Hepatic stellate cell (primary cell): ENCODE measurements around the gene ZMYND19.
A peak's percentile ranks its signal among the peaks of the same experiment; 100 is the strongest.
"Not testable (repeated sequence)": the region's sequence is repeated elsewhere in the genome, so short reads cannot be mapped to it uniquely, and the experiment has no call there.

ENCODE experiments used
- DNase-seq: peaks from one replicate; pipeline ENCODE4 v3.0.0; 2011; ENCODE audit warnings: low spot score

ZMYND19 gene

DNA sequence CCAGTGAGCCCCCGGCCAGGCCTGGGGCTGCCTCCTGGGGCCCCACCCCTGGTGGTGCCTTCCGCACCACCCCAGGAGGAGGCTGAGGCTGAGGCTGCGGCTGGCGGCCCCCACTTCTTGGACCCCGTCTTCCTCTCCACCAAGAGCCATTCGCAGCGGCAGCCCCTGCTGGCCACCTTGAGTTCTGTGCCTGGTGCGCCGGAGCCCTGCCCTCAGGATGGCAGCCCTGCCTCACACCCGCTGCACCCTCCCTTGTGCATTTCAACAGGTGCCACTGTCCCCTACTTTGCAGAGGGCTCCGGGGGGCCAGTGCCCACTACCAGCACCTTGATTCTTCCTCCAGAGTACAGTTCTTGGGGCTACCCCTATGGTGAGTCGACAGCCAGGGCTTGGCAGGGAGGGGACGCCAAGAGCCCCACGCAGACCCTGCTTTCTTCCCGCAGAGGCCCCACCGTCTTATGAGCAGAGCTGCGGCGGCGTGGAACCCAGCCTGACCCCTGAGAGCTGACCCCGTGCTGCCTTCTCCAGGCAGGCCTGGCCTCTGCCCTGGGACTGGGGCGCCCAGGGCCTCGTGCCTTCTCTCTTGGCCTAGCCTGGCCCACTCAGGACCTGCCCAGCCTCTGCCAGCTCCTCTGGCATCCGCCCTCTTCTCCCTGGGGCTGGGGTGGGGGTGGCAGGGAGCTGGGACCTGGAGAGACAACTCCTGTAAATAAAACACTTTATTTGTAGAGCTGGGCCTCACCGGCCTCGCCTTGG, 24.5 kb upstream of the ZMYND19 start:
- DNase-seq: no peak

DNA sequence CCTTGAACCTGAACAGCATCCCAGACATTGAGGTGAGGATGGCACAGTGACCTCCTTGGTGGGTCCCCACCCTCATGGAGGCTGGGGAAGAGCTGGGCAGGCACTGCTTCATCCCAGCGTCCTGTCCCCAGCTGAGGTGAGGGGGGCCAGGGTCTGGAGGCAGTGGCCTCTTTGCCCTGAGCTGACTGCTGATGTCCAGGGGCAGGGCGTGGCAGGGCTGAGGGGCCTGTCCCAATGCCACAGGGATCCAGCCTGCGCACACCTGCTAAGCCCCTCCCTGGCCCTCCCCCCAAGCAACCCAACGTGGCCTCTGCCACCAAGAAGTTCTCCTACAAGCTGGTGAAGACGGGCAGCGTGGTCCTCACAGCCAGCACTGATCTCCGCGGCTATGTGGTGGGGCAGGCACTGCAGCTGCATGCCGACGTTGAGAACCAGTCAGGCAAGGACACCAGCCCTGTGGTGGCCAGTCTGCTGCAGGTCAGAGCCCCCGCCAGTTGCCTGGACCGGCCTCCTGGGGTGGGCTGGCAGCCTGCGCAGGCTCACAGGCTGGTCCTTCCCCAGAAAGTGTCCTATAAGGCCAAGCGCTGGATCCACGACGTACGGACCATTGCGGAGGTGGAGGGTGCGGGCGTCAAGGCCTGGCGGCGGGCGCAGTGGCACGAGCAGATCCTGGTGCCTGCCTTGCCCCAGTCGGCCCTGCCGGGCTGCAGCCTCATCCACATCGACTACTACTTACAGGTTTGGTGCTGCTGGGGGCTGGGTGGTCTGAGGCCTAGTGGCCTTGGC, 23.6 kb upstream of the ZMYND19 start:
- no peak for DNase-seq

DNA sequence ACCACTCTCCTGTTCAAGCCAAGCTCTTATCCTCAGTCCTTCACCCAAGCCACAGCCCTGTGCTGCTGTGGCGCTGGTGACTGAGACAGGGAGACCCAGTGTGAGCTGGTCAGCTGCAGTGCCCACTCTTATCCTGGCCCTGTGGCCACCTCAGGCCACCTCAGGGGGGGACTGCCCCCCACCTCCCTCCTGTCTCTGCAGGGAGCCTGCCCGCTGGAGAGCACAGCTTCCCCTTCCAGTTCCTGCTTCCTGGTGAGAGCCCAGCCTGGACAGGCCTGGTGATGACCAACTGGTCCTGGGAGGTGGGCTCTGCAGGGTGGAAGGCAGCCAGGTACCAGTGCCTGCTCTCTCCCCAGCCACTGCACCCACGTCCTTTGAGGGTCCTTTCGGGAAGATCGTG, 22.9 kb upstream of the ZMYND19 start:
- no peak for DNase-seq

DNA sequence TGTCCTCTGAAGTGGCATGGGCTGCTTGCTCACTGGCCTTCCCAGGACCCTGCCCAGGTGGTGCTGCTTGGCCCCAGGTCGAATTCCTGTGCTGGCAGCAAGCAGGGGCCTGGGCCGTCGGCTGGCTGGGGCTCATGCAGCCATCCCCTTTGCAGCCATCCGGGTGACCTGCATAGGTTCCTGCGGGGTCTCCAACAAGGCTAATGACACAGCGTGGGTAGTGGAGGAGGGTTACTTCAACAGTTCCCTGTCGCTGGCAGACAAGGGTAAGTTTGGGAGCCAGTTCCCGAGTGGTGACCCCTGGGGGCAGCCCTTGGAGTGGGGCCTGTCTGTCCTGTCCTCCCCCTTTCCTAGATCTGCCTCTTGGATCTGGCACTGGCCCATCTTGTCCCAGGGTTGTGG, 22.4 kb upstream of the ZMYND19 start:
- no peak for DNase-seq

DNA sequence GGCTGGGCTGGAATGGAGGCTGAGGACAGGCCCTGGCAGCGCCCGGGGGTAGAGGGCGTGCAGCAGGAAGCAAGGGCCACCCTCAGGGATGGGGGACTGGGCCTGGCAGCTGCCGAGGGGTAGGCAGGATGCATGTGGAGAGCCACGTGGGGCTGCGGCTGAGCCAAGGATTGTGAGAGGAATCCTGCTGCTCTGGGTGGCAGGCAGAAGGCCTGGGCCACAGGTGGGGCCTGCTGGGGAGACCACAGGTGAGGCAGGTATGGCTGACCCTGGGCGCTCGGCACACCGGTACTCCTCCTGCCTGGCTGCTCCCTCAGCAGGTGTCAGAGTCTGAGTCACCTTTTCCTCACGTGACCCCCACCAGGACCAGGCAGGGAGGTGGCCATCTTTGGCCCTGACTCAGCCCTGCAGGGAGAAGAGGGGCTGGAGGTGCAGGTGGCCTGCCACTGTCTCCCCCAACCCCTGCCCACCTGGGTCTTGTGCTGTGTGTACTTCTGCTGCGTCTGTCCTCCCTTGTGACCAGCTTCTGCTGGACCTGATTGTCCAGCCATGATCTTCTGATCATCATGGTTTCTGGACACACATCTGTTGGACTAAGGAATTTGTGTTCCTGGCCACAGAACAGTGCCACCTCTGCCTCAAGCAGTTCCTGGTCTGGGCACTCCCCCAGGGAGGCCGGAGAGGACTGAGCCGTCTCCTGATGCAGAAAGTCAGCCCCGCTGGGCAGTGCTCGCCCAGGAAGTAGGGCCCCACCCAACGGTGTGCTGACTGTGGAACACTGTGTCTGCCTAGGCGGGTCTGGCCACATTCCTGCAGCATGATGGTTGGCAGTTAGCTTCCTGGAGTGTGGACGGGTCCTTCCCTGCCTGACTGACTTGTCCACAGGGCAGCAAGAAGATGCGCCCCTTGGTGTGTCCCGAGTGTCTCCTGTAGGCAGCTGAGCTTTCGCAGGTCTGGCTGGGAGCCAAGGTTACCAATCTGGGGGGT, 21.6 kb upstream of the ZMYND19 start:
- DNase-seq: peak; percentile 91

DNA sequence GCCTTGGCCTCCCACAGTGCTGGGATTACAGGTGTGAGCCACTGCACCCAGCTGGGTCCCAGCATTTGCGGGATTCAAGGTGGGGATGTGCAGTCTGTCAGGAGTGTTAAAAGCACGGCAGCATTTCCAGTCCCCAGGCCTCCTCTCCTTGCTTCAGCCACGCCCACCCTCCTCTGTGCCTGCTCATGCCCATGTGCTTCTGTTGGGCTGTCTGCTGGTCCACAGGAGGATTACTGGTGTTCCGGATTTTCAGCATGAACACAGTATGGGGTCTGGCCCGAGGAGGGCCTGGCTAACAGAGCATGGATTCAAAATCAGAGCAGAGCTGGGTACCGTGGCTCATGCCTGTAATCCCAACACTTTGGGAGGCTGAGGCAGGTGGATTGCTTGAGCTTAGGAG, 20.6 kb upstream of the ZMYND19 start:
- DNase-seq: no peak

DNA sequence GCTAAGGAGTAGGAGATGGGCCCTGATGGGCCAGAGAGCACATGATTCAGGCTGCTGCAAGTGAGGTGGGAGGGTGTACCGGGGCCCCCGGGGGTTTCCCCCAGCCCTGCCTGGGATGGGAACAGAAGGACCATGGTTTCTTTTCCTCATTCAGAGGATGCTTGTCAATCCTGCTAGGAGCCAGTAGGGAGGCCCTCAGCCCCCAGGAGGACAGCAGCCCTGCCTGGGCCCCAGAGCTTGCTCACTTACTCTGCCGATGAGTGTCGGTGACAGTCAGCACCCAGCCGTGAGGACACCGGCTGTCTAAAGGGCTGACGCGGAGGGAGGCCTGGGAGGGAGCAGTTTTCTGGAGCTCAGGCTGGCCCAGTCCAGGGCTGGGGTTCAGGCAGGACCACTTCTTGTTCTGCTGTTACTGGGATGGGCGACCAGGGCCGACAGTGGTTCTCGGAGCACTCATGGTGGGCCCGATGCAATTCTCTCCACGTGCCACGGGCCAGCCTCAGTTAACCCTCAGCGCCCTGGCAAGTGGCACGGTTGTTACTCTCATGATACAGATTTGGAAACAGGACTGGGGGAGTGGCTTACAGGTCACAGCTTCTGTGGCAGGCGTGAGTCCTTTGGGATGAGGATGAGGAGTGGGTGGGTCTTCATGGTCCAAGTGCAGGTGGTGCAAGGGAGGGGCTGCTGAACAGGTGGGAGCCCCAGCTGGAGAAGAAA, 17.0 kb upstream of the ZMYND19 start:
- no peak for DNase-seq

DNA sequence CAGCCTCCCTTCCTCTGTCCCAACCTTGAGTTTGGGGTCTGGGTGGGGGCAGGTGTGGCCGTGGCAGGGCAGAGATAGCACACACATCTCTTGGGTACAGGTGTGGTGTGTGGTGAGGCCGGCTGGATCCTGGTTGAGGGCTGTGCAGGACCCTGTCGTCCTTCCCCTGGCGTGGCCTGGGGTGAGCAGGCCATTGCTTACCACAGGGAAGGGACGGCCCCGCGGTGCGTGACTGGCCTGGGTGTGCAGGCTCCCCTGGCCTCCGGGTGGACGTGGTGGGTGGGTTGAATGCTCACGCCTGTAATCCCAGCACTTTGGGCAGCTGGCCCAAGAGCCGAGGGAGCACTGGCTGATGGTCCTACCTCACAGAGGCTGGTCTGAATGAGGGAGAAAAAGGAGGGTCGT, 16.4 kb upstream of the ZMYND19 start:
- no peak for DNase-seq

DNA sequence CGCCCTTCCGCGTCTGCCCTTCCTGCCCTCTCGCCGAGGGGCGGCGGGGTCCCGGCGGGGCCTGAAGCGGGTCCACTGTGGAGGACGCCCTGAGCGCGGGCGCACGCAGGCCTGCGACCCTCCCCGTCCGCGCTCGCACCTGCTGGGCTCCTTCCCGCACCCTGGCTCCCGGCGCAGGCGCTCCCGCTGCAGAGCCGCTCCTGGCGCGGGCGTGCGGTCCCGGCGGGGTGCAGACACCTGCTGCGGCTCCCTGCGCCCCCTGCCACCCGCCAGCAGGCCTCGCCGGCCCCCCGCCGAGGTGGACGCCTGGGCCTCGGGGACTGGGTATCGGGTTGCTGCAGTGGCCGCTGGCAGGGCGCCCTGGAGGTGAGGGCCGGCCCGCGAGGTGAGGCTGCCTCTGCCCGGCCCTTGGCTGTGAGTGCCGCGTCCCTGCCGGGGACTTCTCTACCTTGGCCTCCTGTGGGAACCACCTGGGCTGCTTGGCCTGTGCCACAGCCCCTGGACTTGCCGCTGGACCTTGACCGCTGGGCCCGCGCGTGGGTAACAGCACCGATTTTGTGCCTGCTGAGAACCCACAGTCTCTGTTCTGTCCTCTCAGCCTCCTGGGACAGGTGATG, 15.8 kb upstream of the ZMYND19 start:
- DNase-seq: no peak

DNA sequence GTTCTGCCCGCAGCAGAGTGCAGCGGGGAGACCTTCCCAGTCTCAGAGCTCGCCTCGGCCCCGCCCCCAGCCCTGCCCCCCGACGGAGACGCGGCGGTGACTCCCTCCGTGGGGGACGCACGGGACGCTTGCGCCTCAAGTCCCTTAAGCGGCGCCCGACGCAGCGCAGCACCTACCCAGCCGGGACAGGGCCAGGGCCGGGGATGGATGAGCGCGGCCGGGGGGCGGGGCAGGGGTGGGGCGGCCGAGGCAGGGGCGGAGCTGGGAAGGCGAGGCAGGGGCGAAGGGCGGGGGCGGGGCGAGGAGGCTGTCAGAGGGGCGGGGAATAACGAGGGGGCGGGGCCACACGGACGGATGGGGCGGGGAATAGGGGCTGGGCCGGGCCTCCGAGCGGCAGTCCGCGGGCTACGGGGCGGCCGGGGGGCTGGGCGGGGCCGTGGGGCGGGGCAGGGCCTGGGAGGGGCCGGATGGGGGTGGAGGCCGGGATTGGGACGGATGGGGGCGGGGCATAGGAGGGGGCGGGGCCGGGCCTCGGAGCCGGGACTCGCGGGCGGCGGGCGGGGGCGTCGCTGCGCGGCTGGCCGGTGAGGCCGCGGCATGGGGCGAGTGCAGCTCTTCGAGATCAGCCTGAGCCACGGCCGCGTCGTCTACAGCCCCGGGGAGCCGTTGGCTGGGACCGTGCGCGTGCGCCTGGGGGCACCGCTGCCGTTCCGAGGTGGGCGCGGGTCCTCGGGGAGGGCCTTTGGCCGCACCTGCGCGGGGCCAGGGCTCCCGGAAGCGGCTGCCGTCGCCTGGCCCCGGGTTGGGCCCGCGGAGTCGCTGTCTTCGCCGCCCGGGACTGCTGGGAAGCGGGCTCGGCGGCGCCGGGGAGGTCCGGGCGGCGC, 15.1 kb upstream of the ZMYND19 start, which contains the start of gene ARRDC1:
ARRDC1 (plus strand) TSS at position 566 of the 884 bp plus-strand sequence; CDS start at position 598, 32 bp downstream.
- DNase-seq: peak; percentile 93

DNA sequence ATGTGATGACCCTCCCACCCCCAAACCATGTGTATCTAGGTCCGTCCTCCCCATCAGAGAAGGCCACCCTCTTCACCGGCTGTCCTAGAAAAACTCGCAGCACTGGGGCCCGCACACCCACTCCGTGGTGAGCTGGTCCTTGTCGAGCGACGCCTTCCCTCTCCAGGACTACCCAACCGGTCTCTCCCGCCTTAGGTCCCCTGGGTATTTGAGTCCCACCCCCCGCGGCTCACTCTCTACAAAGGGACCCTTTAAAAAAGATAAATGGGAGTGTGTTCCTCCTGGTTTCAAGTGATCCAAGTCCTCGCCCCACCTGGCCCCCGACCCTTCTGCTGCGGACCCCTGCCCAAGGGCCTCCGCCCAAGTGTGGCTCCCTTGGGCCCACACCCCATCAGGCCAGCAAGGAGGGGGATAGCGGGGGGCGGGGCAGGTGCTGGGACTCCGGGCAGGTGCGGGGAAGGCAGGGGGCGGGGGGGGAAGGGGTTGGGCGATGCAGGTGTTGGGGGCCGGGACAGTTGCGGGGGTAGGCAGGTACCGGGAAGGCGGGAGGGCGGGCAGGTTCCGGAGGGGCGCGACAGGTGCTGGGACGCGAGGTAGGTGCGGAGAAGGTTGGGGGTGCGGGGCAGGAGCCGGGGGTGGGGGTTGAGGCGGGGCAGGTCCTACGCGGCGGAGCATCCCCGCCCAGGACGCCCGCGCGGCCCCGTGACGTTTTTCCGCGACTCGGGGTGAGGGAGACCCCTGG, 14.2 kb upstream of the ZMYND19 start:
- DNase-seq: no peak

DNA sequence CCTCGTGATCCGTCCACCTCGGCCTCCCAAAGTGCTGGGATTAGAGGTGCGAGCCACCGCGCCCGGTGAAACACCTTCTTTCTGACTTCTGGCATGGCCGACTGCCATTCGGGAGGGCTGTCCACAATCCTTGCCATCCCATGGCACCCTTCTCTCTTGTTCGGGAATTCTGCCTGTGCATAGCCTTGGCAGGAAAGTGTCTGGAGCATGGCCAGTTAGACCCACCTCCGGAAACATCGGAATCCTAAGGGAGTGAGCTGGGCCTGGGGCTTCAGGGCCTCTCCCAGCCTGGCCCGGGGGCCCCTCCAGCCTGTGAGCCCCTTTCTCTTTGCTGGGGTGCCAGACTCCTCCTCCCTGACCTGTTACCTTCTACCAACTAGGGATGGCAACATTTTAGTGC, 13.6 kb upstream of the ZMYND19 start:
- no peak for DNase-seq

DNA sequence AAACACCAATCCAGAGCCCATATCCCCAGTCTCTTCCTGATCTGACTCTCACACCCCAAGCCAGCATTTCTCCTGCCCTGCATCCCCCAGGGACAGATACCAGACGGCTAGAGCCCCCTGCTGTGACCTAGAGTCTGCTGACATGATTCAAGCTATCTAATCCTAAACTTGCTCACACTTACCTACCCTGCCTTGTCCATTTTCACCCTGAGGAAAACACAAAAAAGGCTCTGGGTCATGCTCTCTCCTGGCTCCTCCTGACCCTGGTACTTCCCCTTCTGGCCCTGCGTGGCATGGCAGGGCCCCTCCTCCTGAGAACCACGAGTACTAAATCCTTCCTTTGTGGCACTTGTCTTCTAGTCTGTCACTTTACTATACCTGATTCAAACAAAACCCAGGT, 12.3 kb upstream of the ZMYND19 start:
- no peak for DNase-seq

DNA sequence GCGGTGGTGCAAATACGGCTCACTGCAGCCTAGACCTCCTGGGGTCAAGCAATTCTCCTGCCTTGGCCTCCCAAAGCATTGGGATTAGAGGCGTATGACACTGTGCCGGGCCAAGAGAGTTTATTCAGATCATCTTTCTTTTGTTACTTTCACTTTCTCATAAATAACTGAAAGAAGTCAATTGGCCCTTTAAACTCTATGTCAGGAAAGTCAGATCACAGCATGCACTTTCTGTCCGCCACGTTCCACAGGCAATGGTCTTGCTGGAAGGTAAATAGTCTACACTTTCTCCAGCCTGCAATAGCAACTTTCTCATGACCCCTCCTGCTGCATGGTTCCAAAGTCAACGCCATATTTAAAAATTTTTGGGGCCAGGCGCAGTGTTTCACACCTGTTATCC, 8.6 kb upstream of the ZMYND19 start:
- DNase-seq: no peak

DNA sequence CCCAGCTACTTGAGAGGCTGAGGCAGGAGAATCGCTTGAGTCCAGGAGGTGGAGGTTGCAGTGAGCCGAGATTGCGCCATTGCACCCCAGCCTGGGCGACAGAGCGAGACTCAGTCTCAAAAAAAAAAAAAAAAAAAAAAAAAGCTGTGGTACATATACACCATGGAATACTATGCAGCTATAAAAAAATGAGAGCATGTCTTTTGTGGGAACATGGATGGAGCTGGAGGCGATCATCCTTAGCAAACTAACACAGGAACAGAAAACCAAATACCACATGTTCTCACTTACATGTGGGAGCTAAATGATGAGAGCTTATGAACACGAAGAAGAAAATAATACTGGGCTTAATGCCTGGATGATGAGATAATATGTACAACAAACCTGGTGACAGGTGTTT, 6.3 kb upstream of the ZMYND19 start:
- not testable (repeated sequence) for DNase-seq

DNA sequence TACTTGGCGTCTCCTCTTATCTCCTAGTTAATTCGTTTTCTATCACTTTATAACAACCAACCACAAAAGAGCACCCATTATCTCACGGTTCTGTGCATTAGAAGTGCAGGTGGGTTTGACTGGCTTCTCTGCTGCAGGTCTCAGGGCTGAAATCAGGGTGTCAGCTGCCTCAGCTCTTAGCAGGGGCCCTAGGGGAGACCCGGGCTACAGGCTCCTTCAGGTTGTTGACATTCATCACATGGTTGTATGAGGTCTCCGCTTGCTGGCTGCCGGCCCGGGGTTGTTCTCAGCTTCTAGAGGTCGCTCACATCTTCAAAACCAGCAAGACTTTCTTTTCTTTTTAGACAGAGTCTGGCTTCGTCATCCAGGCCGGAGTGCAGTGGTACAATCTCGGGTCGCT, 2.9 kb upstream of the ZMYND19 start:
- DNase-seq: no peak

DNA sequence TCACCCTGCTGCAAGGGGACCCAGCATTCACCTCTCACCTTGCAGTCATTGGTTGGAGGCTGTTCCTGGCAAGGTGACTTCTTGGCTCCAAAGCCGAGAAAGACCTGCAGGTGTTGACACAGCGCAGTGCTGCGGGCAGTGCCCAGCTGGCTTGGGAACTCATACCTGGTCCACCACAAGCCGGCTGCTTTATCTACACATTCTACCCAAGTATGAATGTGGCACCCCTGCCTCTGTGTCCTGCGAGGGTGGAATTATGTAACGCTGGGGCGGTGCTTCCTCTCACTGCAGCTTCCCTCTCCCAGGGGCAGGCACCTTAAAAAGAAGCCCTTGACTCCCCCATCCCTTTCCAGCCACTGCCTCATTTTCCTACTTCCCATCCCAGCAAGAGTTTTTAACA, 2.5 kb upstream of the ZMYND19 start:
- DNase-seq: no peak

DNA sequence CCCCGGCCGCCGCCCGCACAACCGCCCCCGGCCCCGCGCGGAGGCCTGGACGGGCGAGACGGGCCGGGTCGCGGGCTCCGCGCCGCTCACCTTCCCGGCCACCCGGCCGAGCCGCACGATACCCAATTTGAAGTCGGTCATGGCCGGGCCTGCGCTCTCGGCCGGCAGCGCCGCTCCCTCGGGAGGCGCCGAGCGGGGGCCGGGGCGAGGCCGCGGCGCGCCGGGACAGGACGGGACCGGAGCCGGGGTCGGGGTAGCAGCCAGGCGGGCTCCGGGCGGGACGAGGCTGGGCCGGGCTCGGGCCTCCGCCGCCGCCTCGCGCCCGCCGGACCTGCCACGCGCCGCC, 216 bp downstream of the ZMYND19 start:
- DNase-seq: peak; percentile 34

DNA sequence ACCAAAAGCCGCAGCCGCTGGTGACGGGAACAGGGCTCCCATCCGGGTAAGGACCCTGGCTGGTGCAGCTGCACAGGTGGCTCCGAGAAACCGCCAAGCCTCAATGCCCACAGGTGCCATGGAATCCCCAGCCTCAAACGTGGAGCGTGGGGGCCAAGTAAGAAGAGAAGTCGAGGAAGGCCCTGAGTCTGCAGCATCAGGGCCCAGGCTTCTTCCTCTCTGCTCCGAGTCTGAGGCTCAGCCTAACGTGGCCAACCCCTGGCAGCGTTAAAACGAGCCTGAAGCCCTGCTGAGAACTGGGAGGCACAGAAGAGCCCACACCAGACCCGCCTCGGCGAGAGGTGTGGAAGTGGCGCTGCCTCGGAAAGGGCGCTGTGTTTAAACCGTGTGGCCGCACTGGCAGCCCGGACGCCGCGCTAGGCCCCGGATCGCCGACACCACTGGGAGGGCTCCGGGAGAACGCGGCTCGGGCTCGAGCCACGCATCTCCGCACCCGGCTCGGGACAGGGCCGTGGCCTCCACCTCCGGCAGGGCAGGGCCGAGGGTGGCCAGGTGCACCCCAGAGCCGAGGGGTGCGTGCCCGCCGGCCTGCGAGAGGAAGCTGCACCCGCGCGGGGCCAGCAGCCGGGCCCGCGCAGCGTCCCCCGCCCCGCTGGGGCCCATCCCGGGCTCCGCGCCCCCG, 730 bp downstream of the ZMYND19 start:
- peak; percentile 56 for DNase-seq
